Left lung (tissue), 10 donors: ENCODE measurements around the gene SEC14L1. TPM values are rescaled to one million over a fixed set of nuclear protein-coding genes. Genes with fewer than 3 reads are reported as not detected.
"Not testable (repeated sequence)": the region's sequence is repeated elsewhere in the genome, so short reads cannot be mapped to it uniquely, and the experiment has no call there.

ENCODE experiments used
- ATAC-seq: fragments of 200-7000 bp; cut with Tn5 transposase; one replicate; pipeline ENCODE4 v1.9.1; 2020; ENCODE audit warnings: moderate library complexity
- DNase-seq, 4 donors: peaks; one replicate each; pipeline ENCODE4 v3.0.0-alpha.2; 2013 to 2020
- H3K27ac ChIP-seq, 2 donors: fragments of 200-600 bp; sonication (generic) in 1 of 2; one replicate each; pipeline versions ENCODE4 v1.5.0 to v1.8.0; 2020 to 2021
- H3K27me3 ChIP-seq, 2 donors: fragments of 200-600 bp; sonication (generic) in 1 of 2; one replicate each; pipeline versions ENCODE4 v1.5.0 to v1.8.0; 2020 to 2021
- H3K36me3 ChIP-seq, 2 donors: fragments of 200-600 bp; sonication (generic) in 1 of 2; one replicate each; pipeline versions ENCODE4 v1.5.0 to v1.8.0; 2020 to 2021
- H3K4me1 ChIP-seq, 2 donors: fragments of 200-600 bp; one replicate each; pipeline ENCODE4 v1.8.0; 2021
- H3K4me3 ChIP-seq, 2 donors: fragments of 200-600 bp; sonication (generic) in 1 of 2; one replicate each; pipeline versions ENCODE4 v1.5.0 to v1.8.0; 2020 to 2021; ENCODE audit warnings: mild to moderate bottlenecking in 1 of 2
- H3K9me3 ChIP-seq, 2 donors: fragments of 200-600 bp; sonication (generic) in 1 of 2; one replicate each; pipeline versions ENCODE4 v1.5.0 to v1.8.0; 2020 to 2021
- CTCF ChIP-seq, 2 donors: fragments of 200-600 bp; sonication (generic) in 1 of 2; IDR thresholded peaks; one replicate each; pipeline versions ENCODE4 v1.5.0 to v1.8.0; 2021; ENCODE audit warnings: antibody characterized with exemption in 2 of 2
- intact Hi-C, 2 donors: fragments of 100-400 bp; cut with DNase I; formaldehyde crosslinking; loops; one replicate each; pipeline versions ENCODE4 v1.11.2 to v1.14.2; 2022
- polyA plus RNA-seq, 6 donors: library from polyadenylated mRNA; unstranded; fragments of 120-200 nt; gene quantifications; one replicate each; pipeline ENCODE4 v1.2.1, GENCODE V29; 2013; ENCODE audit not compliant: insufficient read length in 6 of 6
- total RNA-seq, 2 donors: library from RNA; stranded (reverse); fragmentation: NEBNext Ultra II Directional; extraction: Animal tissue kit (Norgen Biotek cat#: 25700); gene quantifications; one replicate each; pipeline ENCODE4 v1.2.1, GENCODE V29; 2021
- donor health status: DM: no; HTN: yes; CAD: no.
- donor health status: DM: no; HTN: no; CAD: no.

The SEC14L1 gene
- total and polyA plus RNA-seq, 8 donors, result 79.0 to 151 (median 84.5) TPM

- no peaks in the 10 kb centered on the region for H3K27me3 ChIP-seq
- ATAC-seq (no peak), DNase-seq (no peak)
- peaks cover 0 to 12% of the 10 kb centered on the region in 2 donors for H3K9me3 ChIP-seq
- no peak overlapping the region for H3K4me3 ChIP-seq
- no peak overlapping the region for H3K27ac ChIP-seq
- H3K36me3 ChIP-seq, result no peaks in the 10 kb centered on the region
- TF ChIP-seq CTCF (IDR thresholded peaks at IDR 0.05), result no peak
- H3K4me1 ChIP-seq, result peaks cover 15 to 39% of the 10 kb centered on the region in 2 donors
- intact Hi-C loops, result no loop called here
These were observed 7.6 kb upstream of the SEC14L1 start for GRCh38 chr17:77133087-77133638.

- no peaks in the 10 kb centered on the region for H3K27me3 ChIP-seq
- no peak for TF ChIP-seq CTCF (IDR thresholded peaks at IDR 0.05)
- peak overlapping the region in 1 of 2 donors; percentile 13 for H3K27ac ChIP-seq
- H3K9me3 ChIP-seq, result peaks cover 0 to 18% of the 10 kb centered on the region in 2 donors
- H3K4me3 ChIP-seq, result no peak overlapping the region
- ATAC-seq (no peak), DNase-seq (no peak)
- peaks cover 0 to 39% of the 10 kb centered on the region in 2 donors for H3K4me1 ChIP-seq
- intact Hi-C loops, result no loop called here
- H3K36me3 ChIP-seq, result no peaks in the 10 kb centered on the region
These were observed 4.4 kb upstream of the SEC14L1 start for GRCh38 chr17:77136420-77136767.

GRCh38 chr17:77137111-77137510, 3.7 kb upstream of the SEC14L1 start:
- Histone ChIP-seq H3K9me3 (peaks cover 0 to 18% of the 10 kb centered on the region in 2 donors), H3K36me3 (no peaks in the 10 kb centered on the region), H3K27ac (peak overlapping the region in 1 of 2 donors; percentile 99), H3K4me3 (no peak overlapping the region), H3K4me1 (peaks cover 0 to 46% of the 10 kb centered on the region in 2 donors), H3K27me3 (no peaks in the 10 kb centered on the region)
- intact Hi-C loops, result no loop called here
- ATAC-seq (no peak), DNase-seq (no peak)
- no peak for TF ChIP-seq CTCF (IDR thresholded peaks at IDR 0.05)

GRCh38 chr17:77137886-77138285, 2.9 kb upstream of the SEC14L1 start:
- H3K4me1 ChIP-seq, result peaks cover 0 to 49% of the 10 kb centered on the region in 2 donors
- ATAC-seq, H3K4me3 ChIP-seq, H3K27me3 ChIP-seq, H3K36me3 ChIP-seq, intact Hi-C loops: not testable (repeated sequence)
- peak in 2 of 4 donors; percentile 64 to 85 for DNase-seq
- H3K9me3 ChIP-seq, result peaks cover 0 to 18% of the 10 kb centered on the region in 2 donors
- H3K27ac ChIP-seq, result peak overlapping the region; percentile 13 to 99

GRCh38 chr17:77140166-77140877, 447 bp upstream of the SEC14L1 start:
- Histone ChIP-seq H3K4me3 (peak overlapping the region; percentile 29 to 78), H3K36me3 (peaks cover 0 to 24% of the 10 kb centered on the region in 2 donors), H3K9me3 (peaks cover 0 to 18% of the 10 kb centered on the region in 2 donors), H3K4me1 (peaks cover 5 to 70% of the 10 kb centered on the region in 2 donors), H3K27ac (peak overlapping the region; percentile 93 to 99), H3K27me3 (no peaks in the 10 kb centered on the region)
- intact Hi-C loops, result loop anchor here (10.0 kb wide), 2 partner anchors 46 to 64 kb away; no protein-coding TSS in a partner anchor
- DNase-seq (peak; percentile 99 to 100 (median 100)), ATAC-seq (peak; percentile 98)
- TF ChIP-seq CTCF (IDR thresholded peaks at IDR 0.05), result peak in 1 of 2 donors; percentile 20
